IMR-90 (cell line): ENCODE data around the gene TBPL1. TPM values are rescaled to one million over a fixed set of nuclear protein-coding genes. Genes with fewer than 3 reads are reported as not detected.

Experiments used
- ATAC-seq: fragments of 200-7000 bp; cut with Tn5 transposase; 2 replicates; pipeline ENCODE4 v1.9.1; 2020; ENCODE audit warnings: low read depth, mild to moderate bottlenecking, moderate library complexity
- BruUV-seq: library from RNA; stranded (reverse); fragments of 400-500 nt; replicated peaks from 2 replicates; lab custom pipeline; 2021; lab: Mats Ljungman, UMichigan
- CTCF ChIA-PET: fragments of 300-600 bp; formaldehyde crosslinking; extraction: SDS; loops from one replicate; lab custom pipeline; 2021; ENCODE audit warnings: antibody characterized with exemption; lab: Yijun Ruan, JAX
- POLR2A ChIA-PET: fragments of 300-600 bp; sonication (Branson Sonifier 250); formaldehyde crosslinking; loops from one replicate; lab custom pipeline; 2022; ENCODE audit warnings: antibody characterized with exemption; ENCODE audit not compliant: unreplicated experiment; lab: Charles Lee
- DNase-seq: peaks from one replicate; pipeline ENCODE4 v3.0.0; 2013
- H2AFZ ChIP-seq: replicated peaks from 2 replicates; pipeline ENCODE3; 2013; ENCODE audit warnings: low read length, mild to moderate bottlenecking; ENCODE audit not compliant: poor library complexity
- H2AK5ac ChIP-seq: 2 replicates; pipeline ENCODE4 v1.6.1; 2013; ENCODE audit warnings: low read depth, low read length, inconsistent platforms
- H2AK9ac ChIP-seq: replicated peaks from 2 replicates; pipeline ENCODE3; 2013; ENCODE audit warnings: mild to moderate bottlenecking, low read depth, low read length, moderate library complexity; ENCODE audit not compliant: poor library complexity
- H2BK120ac ChIP-seq: 2 replicates; pipeline ENCODE4 v1.6.1; 2013; ENCODE audit warnings: low read depth, low read length, inconsistent platforms
- H2BK15ac ChIP-seq: 3 replicates; pipeline ENCODE4 v1.6.1; 2013; ENCODE audit warnings: low read depth, low read length, inconsistent platforms
- H2BK20ac ChIP-seq: 2 replicates; pipeline ENCODE4 v1.6.1; 2013; ENCODE audit warnings: low read depth, mild to moderate bottlenecking, inconsistent platforms, low read length, moderate library complexity
- H2BK5ac ChIP-seq: 2 replicates; pipeline ENCODE4 v1.6.1; 2013; ENCODE audit warnings: mild to moderate bottlenecking, low read depth, low read length, inconsistent platforms; ENCODE audit not compliant: poor library complexity, severe bottlenecking
- H3K14ac ChIP-seq: replicated peaks from 2 replicates; pipeline ENCODE4 v1.6.1; 2013; ENCODE audit warnings: low read depth, low read length, inconsistent platforms
- H3K18ac ChIP-seq: 2 replicates; pipeline ENCODE4 v1.6.1; 2013; ENCODE audit warnings: low read depth, low read length, control low read depth
- H3K23ac ChIP-seq: 2 replicates; pipeline ENCODE4 v1.6.1; 2013; ENCODE audit warnings: low read depth, low read length, inconsistent platforms
- H3K27ac ChIP-seq: 2 replicates; pipeline ENCODE4 v1.5.1; 2013; ENCODE audit warnings: mild to moderate bottlenecking, control low read depth, low read length; ENCODE audit not compliant: insufficient read depth
- H3K27me3 ChIP-seq: 2 replicates; pipeline ENCODE4 v1.6.1; 2013; ENCODE audit warnings: low read length; ENCODE audit not compliant: control insufficient read depth, insufficient read depth
- H3K36me3 ChIP-seq: 2 replicates; pipeline ENCODE4 v1.6.1; 2013; ENCODE audit warnings: low read length, mixed read lengths; ENCODE audit not compliant: control insufficient read depth, insufficient read depth
- H3K4ac ChIP-seq: 2 replicates; pipeline ENCODE4 v1.6.1; 2013; ENCODE audit warnings: low read depth, low read length, inconsistent platforms
- H3K4me1 ChIP-seq: 2 replicates; pipeline ENCODE4 v1.6.1; 2013; ENCODE audit warnings: low read length, mixed read lengths; ENCODE audit not compliant: control insufficient read depth, insufficient read depth
- H3K4me2 ChIP-seq: 2 replicates; pipeline ENCODE4 v1.6.1; 2013; ENCODE audit warnings: low read depth, mild to moderate bottlenecking, control low read depth, low read length, moderate library complexity
- H3K4me3 ChIP-seq: 2 replicates; pipeline ENCODE4 v1.5.1; 2013; ENCODE audit warnings: low read depth, mild to moderate bottlenecking, control low read depth, low read length, moderate library complexity; ENCODE audit not compliant: insufficient read depth
- H3K56ac ChIP-seq: 2 replicates; pipeline ENCODE4 v1.6.1; 2013; ENCODE audit warnings: low read length, inconsistent platforms; ENCODE audit not compliant: insufficient read depth; ENCODE audit errors: extremely low read depth
- H3K79me1 ChIP-seq, 2 experiments: 2 replicates each; pipeline ENCODE4 v1.6.1; 2013; ENCODE audit warnings: low read length in 2 of 2, inconsistent platforms in 1 of 2, low read depth in 1 of 2
- H3K9ac ChIP-seq: 2 replicates; pipeline ENCODE4 v1.6.1; 2013; ENCODE audit warnings: low read depth, low read length, control low read depth
- H3K9me1 ChIP-seq: 2 replicates; pipeline ENCODE4 v1.6.1; 2013; ENCODE audit warnings: low read length, inconsistent platforms; ENCODE audit not compliant: insufficient read depth
- H3K9me3 ChIP-seq: 2 replicates; pipeline ENCODE4 v1.6.1; 2013; ENCODE audit warnings: low read length; ENCODE audit not compliant: control insufficient read depth, insufficient read depth
- H4K20me1 ChIP-seq: 2 replicates; pipeline ENCODE4 v1.6.1; 2013; ENCODE audit warnings: low read length, inconsistent platforms; ENCODE audit not compliant: insufficient read depth
- H4K5ac ChIP-seq: 2 replicates; pipeline ENCODE4 v1.6.1; 2013; ENCODE audit warnings: mild to moderate bottlenecking, low read depth, low read length, control low read depth
- H4K8ac ChIP-seq, 2 experiments: 2 replicates each; pipeline ENCODE4 v1.6.1; 2013; ENCODE audit warnings: low read depth in 2 of 2, low read length in 2 of 2, control low read depth in 1 of 2, inconsistent platforms in 1 of 2
- H4K91ac ChIP-seq: 2 replicates; pipeline ENCODE4 v1.6.1; 2013; ENCODE audit warnings: low read depth, low read length, inconsistent platforms; ENCODE audit not compliant: insufficient read depth
- BHLHE40 ChIP-seq: fragments of 150-350 bp; IDR thresholded peaks from 2 replicates; pipeline ENCODE4 v1.6.1; 2016; ENCODE audit warnings: mild to moderate bottlenecking, low read depth, low read length
- CEBPB ChIP-seq: IDR thresholded peaks from 2 replicates; pipeline ENCODE4 v1.6.1; 2012; ENCODE audit warnings: low read depth, low read length, improper control_type of control experiment
- CTCF ChIP-seq: conservative IDR thresholded peaks from 2 replicates; pipeline ENCODE4 v1.5.1; 2012; ENCODE audit warnings: mild to moderate bottlenecking, low read depth, low read length, improper control_type of control experiment
- ELK1 ChIP-seq: fragments of 150-350 bp; IDR thresholded peaks from 2 replicates; pipeline ENCODE4 v1.6.1; 2016; ENCODE audit warnings: low read depth, mild to moderate bottlenecking, low read length, moderate library complexity, borderline replicate concordance
- FOS ChIP-seq: fragments of 150-350 bp; IDR thresholded peaks from 2 replicates; pipeline ENCODE4 v1.6.1; 2016; ENCODE audit warnings: low read depth, low read length
- MAZ ChIP-seq: IDR thresholded peaks from 2 replicates; pipeline ENCODE4 v1.6.1; 2012; ENCODE audit warnings: low read depth, mild to moderate bottlenecking, low read length, improper control_type of control experiment, moderate library complexity, borderline replicate concordance
- NFE2L2 ChIP-seq: fragments of 150-350 bp; IDR thresholded peaks from 2 replicates; pipeline ENCODE4 v1.6.1; 2016; ENCODE audit warnings: low read depth, mild to moderate bottlenecking, low read length
- POLR2A ChIP-seq: IDR thresholded peaks from 2 replicates; pipeline ENCODE4 v1.6.1; 2012; ENCODE audit warnings: mild to moderate bottlenecking, low read depth, low read length
- RCOR1 ChIP-seq: IDR thresholded peaks from 2 replicates; pipeline ENCODE4 v1.6.1; 2012; ENCODE audit warnings: mild to moderate bottlenecking, low read length, improper control_type of control experiment; ENCODE audit not compliant: insufficient replicate concordance
- RFX5 ChIP-seq: IDR thresholded peaks from 2 replicates; pipeline ENCODE4 v1.8.0; 2012; ENCODE audit warnings: low read depth, mild to moderate bottlenecking, low read length, moderate library complexity
- SMC3 ChIP-seq: fragments of 150-350 bp; IDR thresholded peaks from 2 replicates; pipeline ENCODE4 v1.6.1; 2016; ENCODE audit warnings: low read depth, mild to moderate bottlenecking, antibody characterized with exemption, low read length, moderate library complexity
- USF2 ChIP-seq: fragments of 150-350 bp; IDR thresholded peaks from 2 replicates; pipeline ENCODE4 v1.6.1; 2017; ENCODE audit warnings: mild to moderate bottlenecking, antibody characterized with exemption, low read length, low read depth
- WGBS, 2 experiments: methylation state at CpG; one replicate each; pipeline versions ENCODE4 v1.1.5 to v1.1.7; 2013; ENCODE audit warnings: missing lambda C conversion rate in 2 of 2; ENCODE audit not compliant: insufficient read length in 1 of 2; ENCODE audit errors: extremely low coverage in 2 of 2; 5-methylcytosine and 5-hydroxymethylcytosine counted together
- dilution Hi-C: fragments of 300-500 bp; cut with HindIII; formaldehyde crosslinking; loops from one replicate; pipeline ENCODE4 v1.14.3; 2018; ENCODE audit warnings: low sequenced_read_pairs; ENCODE audit not compliant: unreplicated experiment
- in situ Hi-C: fragments of 300-500 bp; cut with MboI; formaldehyde crosslinking; loops from 3 replicates; pipeline ENCODE4 v1.14.3; 2019; ENCODE audit warnings: low sequenced_read_pairs, inconsistent platforms, mixed read lengths
- intact Hi-C: fragments of 100-400 bp; cut with micrococcal nuclease; formaldehyde crosslinking; loops from 2 replicates; pipeline ENCODE4 v1.10.0; 2022
- polyA plus RNA-seq, 3 experiments: library from polyadenylated mRNA; depleted of rRNA; stranded (reverse); fragments of >200 nt; gene quantifications; 2 replicates each; pipeline ENCODE4 v1.2.3, GENCODE V29; 2012; ENCODE audit warnings: low replicate concordance in 1 of 3
- total RNA-seq: library from RNA; depleted of rRNA; stranded (reverse); fragments of >200 nt; gene quantifications from 2 replicates; pipeline ENCODE4 v1.2.3, GENCODE V29; 2012

TBPL1 gene
- total and polyA plus RNA-seq, 2 of the 4 experiments (the other 2 are of a cell fraction) = 25.6 to 32.5 TPM

GRCh38 chr6:133995758-133996157 is 42.7 kb downstream of the TBPL1 start:
- Histone ChIP-seq H3K18ac (peak overlapping the region; percentile 89; the same call in 1 of the 2 replicates), H2AK5ac (no peak overlapping the region), H3K9me3 (no peaks in the 10 kb centered on the region), H4K8ac (0 out of 4 replicates have a peak overlapping the region, but pooled peaks of 1 of the 2 experiments have one; percentile 37), H3K4me1 (peaks cover 34% of the 10 kb centered on the region), H3K4me2 (no peak overlapping the region; the same call in 1 of the 2 replicates), H3K27me3 (no peaks in the 10 kb centered on the region), H3K4ac (peak overlapping the region; percentile 12), H2AFZ (no peak overlapping the region), H3K4me3 (no peak overlapping the region), H2BK5ac (peak overlapping the region; percentile 24), H4K5ac (peak overlapping the region; percentile 70; the same call in 1 of the 2 replicates), H2AK9ac (no peak overlapping the region), H3K27ac (peak overlapping the region; percentile 17; the same call in 1 of the 2 replicates), H2BK120ac (peak overlapping the region; percentile 21), H2BK15ac (no peak overlapping the region), H3K36me3 (no peaks in the 10 kb centered on the region), H4K20me1 (peaks cover 3% of the 10 kb centered on the region; the same call in 1 of the 2 replicates), H3K79me1 (peaks cover 0 to 4% of the 10 kb centered on the region in 2 experiments; a peak in 1 of 4 replicates), H3K9me1 (peaks cover 21% of the 10 kb centered on the region), H3K9ac (no peak overlapping the region), H2BK20ac (peak overlapping the region; percentile 73; the same call in 1 of the 2 replicates), H4K91ac (peak overlapping the region; percentile 20; the same call in 1 of the 2 replicates), H3K14ac (peak overlapping the region; percentile 72; the same call in 1 of the 2 replicates), H3K23ac (peak overlapping the region; percentile 21), H3K56ac (no peak overlapping the region)
- TF ChIP-seq RCOR1 = no peak
- TF ChIP-seq USF2 = no peak
- TF ChIP-seq SMC3 = no peak
- TF ChIP-seq NFE2L2 = no peak
- TF ChIP-seq CTCF = no peak
- no peak for TF ChIP-seq FOS
- no peak for TF ChIP-seq RFX5
- TF ChIP-seq BHLHE40 = no peak
- no peak for TF ChIP-seq ELK1
- no peak for TF ChIP-seq POLR2A
- TF ChIP-seq CEBPB = no peak
- TF ChIP-seq MAZ = no peak
- ChIA-PET CTCF (interaction anchor here (1.2 to 1.4 kb wide), 2 partner anchors 34 to 68 kb away, joined by 3 to 4 read pairs; no protein-coding TSS in a partner anchor), POLR2A (no interaction called here)
- intact Hi-C loops (no loop called here), dilution Hi-C loops (no loop called here), in situ Hi-C loops (no loop called here)
- no CpG with 5 or more reads among the region's 3 CpGs for WGBS, 2 experiments
- ATAC-seq = no peak
- no peak for DNase-seq
- BruUV-seq = no TSS peak
